KBM-7 (cell line): ENCODE measurements around the gene NOS1.
"Not testable (repeated sequence)": the region's sequence is repeated elsewhere in the genome, so short reads cannot be mapped to it uniquely, and the experiment has no call there.

Experiments used
- DNase-seq: peaks from one replicate; pipeline ENCODE4 v3.0.0-alpha.2; 2015
- in situ Hi-C: fragments of 300-500 bp; cut with MboI; formaldehyde crosslinking; loops from 2 replicates; pipeline ENCODE4 v1.14.3; 2020; ENCODE audit warnings: low sequenced_read_pairs, low pct_unique_long_range_greater_than_20kb, mixed read lengths

Gene NOS1

DNA sequence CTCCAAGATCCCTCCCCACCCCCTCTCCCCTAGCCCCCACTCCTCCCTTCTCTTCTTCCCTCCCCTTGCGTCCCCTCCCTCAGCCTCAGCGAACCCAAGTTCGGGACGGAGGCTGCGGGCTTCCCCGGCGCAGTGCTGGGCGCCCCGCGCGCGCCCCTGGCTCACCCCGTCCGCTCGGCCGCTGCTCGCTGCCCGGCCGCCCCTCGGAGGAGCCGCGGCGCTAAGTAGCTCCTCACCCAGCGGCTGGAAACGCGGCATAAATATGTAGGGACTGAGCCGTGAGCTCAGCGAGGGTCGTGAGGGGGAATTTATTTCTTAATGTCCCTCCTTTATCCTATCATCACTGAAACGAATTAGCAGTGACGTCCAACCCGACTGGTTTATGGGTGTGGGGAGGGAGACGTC is at the start of gene NOS1:
TSS of gene NOS1 (minus strand) at position 280 of the 405 bp plus-strand sequence. CDS start 30,557 bp downstream, outside the sequence.
- DNase-seq, result no peak
- in situ Hi-C loops, result loop anchor here (25.0 kb wide), 1 partner anchor 476 kb away; no protein-coding TSS in a partner anchor

DNA sequence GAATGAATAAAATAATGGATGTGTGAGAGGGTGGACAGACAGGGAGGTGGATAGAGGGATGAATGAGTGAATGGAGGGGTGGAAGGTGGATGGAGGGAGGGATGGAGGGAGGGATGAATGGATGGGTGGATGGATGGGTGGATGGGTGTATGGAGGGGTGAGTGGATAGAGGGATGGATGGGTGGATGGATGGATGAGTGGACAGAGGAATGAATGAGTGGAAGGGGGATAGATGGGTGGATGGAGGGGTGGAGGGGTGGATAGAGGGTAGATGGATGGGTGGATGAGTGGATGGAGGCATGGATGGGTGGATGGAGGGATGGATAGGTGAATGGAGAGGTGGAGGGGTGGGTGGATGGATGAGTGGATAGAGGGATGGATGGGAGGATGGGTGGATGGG is 47.9 kb upstream of the NOS1 start:
- no peak for DNase-seq
- in situ Hi-C loops, result no loop called here

DNA sequence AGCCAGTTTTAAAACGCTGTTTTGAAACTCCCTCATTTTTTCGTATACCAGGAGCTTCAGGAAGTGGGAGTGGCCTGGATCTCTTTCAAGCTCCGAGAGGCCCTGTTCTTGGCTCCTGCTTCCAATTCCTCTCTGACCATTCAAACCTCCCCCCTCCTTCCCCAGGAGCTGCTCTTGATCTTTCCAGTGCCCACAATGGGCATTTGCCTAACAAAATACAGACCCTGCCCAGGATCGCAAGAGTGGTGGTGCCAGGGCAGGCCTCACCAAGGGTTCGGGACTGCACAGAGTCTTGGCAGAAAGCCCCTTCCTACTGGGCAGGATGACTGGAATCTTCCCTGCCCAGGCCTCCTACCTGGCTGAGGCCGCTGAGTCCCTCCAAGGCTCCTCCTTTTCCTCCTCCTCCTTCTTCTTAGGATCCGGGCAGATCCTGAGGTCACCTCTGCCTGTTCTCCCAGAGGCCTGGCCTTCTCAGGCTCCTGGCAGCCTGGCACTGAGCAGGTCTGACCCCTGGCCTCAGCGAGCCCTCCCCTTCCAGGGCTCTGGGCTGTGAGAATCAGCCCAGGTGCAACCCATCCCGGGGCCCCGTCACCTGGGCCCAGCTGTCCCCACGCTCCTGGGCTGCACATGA is 46.9 kb upstream of the NOS1 start:
- no peak for DNase-seq
- in situ Hi-C loops, result no loop called here

GRCh38 chr12:117404940-117405339 is 43.5 kb upstream of the NOS1 start:
- no peak for DNase-seq
- in situ Hi-C loops, result no loop called here

DNA sequence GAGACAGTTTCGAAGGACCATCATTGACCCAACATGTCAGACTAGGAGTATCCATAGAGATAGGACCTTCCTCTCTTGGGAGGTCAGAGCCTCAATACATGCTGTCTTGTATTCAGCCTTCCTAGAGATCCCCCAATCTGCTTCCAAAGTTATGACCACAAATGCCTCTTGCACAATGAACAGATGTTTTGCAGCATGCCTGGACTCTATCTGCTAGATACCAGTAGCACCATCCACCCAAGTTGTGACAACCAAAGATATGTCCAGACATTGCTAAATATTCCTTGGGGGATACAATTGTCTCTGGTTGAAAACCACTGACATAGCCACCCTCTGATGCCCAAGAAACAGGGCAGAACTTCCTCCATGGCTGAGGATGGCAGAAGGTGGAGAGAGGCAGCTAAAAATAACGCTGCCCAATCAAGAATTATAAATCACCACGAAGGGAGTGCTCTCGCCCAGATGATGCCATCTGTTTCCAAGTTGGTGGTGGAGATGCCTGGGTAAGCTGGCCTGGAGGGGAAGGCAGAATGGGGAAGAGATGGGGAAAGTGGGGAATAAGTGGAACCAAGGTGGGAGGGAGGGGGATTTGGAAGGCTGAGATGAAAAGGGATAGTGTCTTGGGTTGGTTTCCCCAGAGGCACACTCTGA is 42.9 kb upstream of the NOS1 start:
- DNase-seq, result no peak
- in situ Hi-C loops, result no loop called here

- in situ Hi-C loops, result no loop called here
Observed at GRCh38 chr12:117403586-117404139, 42.2 kb upstream of the NOS1 start.

GRCh38 chr12:117402363-117402762 is 40.9 kb upstream of the NOS1 start:
- DNase-seq, result no peak
- in situ Hi-C loops, result no loop called here

More at GRCh38 chr12:117403586-117404139, 42.2 kb upstream of the NOS1 start:
- DNase-seq, result no peak

DNA sequence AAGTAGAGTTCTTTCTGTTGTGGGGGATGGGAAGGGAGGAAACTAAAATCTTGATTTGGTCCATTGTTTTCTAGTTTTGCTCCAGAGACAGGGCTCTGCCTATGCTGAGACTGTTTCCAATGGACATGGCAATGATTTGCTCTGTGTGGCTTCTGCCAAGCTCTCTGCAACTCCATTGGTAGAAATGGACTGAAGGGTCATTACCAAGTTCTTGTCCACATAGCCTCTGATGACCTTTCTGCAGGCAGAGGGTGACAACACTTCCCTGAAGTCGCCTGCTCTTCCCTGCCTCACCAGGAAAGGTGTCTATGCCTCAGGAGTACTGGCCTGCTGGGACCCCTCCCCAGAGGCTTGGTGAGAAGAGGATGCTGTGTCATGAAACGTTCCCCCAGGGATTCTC is 39.5 kb upstream of the NOS1 start:
- DNase-seq, result no peak
- in situ Hi-C loops, result no loop called here

GRCh38 chr12:117398482-117398881 is 37.1 kb upstream of the NOS1 start:
- DNase-seq, in situ Hi-C loops: not testable (repeated sequence)

- DNase-seq, result no peak
- in situ Hi-C loops, result no loop called here
Observed at GRCh38 chr12:117395766-117396165, 34.3 kb upstream of the NOS1 start.

- in situ Hi-C loops, result no loop called here
- no peak for DNase-seq
Observed at GRCh38 chr12:117394491-117394890, 33.1 kb upstream of the NOS1 start.

GRCh38 chr12:117393656-117394055 is 32.2 kb upstream of the NOS1 start:
- no peak for DNase-seq
- in situ Hi-C loops, result no loop called here

- in situ Hi-C loops, result no loop called here
- DNase-seq, result no peak
Observed at GRCh38 chr12:117390866-117391265, 29.4 kb upstream of the NOS1 start.

DNA sequence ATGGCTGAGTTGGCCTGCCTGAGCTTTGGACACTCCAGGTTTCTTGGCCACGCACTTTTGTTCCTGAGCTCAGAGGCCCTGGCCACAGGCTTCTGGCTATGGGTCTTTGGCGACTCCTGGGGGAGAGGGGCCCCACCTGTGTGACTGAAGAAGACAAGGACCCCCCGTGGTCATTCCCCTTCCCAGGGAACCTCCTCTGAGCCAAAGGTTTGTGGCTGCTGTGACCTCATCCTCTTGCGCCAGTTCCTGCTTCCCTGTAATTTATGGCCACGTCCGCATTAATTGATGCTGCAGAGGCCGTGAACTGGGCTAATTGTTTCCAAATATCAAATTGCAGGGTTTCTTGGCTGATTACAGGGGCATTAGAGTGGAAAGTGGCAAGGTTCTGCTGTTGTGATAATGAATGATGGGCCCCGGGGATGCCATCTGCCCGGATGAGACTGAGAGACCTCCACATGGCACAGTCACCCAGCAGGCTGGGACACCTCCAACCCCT is 27.6 kb upstream of the NOS1 start:
- no peak for DNase-seq
- in situ Hi-C loops, result no loop called here

DNA sequence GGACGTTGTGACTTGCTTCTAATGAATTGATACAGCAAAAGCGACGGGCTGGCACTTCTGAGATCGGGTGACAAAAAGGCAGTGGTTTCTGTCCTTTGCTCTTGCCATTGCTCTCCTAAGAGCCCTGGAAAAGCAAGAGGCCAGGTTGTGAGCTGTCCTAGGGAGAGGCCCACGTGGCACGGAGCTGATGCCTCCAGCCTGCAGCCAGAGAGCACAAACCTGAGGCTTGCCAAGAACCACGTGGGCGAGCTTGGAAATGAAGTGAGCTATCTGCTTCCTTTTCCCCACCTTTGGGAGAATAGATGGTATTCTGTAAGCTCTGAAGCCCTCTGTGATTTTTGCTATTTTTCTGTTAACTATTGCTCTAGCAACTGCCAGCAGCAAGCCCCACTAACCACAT is 26.4 kb upstream of the NOS1 start:
- no peak for DNase-seq
- in situ Hi-C loops, result no loop called here

DNA sequence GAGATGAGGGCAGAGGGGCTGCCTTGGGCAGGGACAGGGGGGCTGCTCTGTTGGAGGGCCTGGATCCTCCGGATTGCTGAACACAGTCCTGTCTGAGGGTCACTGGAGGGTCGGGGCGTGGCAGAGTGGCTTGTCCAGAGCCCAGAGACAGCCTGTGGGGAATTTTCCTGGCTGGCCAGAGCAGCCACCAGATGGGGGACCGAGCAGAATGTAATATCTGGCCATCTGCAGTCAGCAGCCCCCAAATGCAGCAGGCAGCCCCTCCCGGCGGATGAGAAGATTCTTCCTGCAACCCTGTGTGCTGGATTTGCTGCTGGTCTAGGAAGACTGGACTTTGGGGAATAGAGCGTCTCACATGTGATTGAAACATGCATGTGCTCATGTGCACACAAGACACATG is 23.3 kb upstream of the NOS1 start:
- in situ Hi-C loops, result no loop called here
- no peak for DNase-seq

DNA sequence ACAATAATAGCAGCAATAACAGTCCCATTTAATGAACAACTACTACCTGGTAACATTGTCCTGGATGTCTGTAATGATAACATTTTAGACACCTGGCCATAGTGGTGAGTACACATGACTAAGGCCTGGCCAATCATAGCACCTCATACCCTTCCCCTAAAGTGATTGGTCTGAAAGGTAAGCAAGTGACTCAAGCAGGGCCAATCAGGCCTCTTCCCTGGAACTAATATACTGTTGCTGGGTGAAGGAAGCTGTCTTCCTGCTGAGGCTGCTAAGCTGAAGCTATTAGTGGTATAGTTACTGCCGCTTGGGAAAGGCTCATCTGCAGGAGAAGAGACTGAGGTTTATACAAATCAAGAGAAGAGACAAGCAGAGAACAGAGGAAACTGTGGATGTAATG is 18.7 kb upstream of the NOS1 start:
- in situ Hi-C loops, result no loop called here
- DNase-seq, result no peak

- DNase-seq, result no peak
- in situ Hi-C loops, result no loop called here
Observed at GRCh38 chr12:117377758-117378157, 16.3 kb upstream of the NOS1 start.

DNA sequence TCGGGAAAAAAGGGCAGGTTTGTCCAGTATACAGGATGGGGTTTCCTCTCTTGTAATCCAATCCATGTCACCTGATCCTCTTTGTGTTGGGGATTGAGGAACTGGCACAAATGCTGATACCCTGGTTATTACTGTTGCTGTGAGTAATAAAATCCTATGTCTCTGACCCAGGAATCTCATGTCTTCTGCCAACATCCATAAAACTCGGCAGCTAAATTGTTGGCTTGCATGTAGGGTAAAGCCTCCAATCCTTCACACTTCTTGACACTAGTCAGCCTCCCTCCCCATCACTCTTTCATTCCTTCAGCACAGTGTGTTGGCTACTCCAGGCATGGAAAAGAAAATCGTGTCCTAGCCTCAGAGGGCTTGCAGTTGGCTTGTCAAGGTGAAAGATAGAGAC is 9.2 kb upstream of the NOS1 start:
- in situ Hi-C loops, result loop anchor here (25.0 kb wide), 1 partner anchor 467 kb away; no protein-coding TSS in a partner anchor
- no peak for DNase-seq

- DNase-seq, result not testable (repeated sequence)
- in situ Hi-C loops, result loop anchor here (25.0 kb wide), 1 partner anchor 467 kb away; no protein-coding TSS in a partner anchor
Observed at GRCh38 chr12:117370000-117370399, 8.6 kb upstream of the NOS1 start.
